Stimulated activated CD4-positive, alpha-beta T cell treated with anti-CD3 and anti-CD28 coated beads, Interleukin-2, amount 100 ng/mL, for 24 hours (primary cell): ENCODE measurements around the gene HPCAL4.

Experiments used
- DNase-seq, 2 donors: peaks; one replicate each; pipeline ENCODE4 v3.0.0-alpha.2; 2020

The HPCAL4 gene

DNA sequence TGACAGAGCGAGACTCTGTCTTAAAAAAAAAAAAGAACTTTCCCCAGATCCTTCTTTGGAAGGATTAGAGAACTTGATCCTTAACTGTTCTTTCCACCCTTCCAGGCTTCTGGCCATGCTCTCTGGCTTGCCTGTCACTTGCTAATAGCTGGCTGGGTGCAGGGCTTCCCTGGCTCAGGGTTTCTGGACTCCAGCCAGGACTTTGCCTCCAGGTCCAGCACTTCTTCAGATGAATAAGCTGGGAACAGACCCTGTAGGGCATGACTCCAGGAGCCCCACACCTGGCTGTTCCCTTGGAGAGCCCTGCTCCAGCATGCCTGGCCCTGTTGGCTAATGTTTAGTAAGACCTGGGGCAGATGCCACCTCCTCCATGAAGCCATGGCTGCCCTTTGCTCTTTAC lies 16.0 kb downstream of the HPCAL4 start:
- DNase-seq, result no peak

GRCh38 chr1:39673215-39673614 lies 18.0 kb downstream of the HPCAL4 start:
- no peak for DNase-seq

DNA sequence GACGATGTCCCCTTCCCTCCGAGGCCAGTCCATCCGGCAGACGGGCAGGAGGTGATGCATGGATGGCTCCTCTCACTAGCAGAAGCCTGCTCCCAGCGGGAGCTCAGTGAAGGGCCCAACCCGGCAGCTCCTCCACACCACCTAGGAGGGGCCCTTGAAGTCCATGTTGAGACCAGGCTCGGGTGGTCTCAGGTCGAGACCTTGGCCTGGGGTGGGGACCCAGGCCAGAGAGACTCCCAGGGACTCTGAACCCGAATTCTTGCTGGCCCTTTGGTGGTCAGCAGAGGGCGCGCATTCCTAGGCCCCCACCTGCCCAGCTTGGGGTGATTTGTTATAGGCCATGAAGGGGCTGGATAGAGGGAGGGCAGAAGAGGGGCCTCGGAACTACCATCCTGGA lies 18.7 kb downstream of the HPCAL4 start:
- DNase-seq, result peak in 1 of 2 donors; percentile 31

- DNase-seq, result peak; percentile 35 to 46
Observed at GRCh38 chr1:39671793-39672550, 19.3 kb downstream of the HPCAL4 start, which contains the start of gene NT5C1A. Gene NT5C1A, minus strand, starts transcription at chr1:39672107. Its CDS starts 69 bp downstream, at chr1:39672038.

DNA sequence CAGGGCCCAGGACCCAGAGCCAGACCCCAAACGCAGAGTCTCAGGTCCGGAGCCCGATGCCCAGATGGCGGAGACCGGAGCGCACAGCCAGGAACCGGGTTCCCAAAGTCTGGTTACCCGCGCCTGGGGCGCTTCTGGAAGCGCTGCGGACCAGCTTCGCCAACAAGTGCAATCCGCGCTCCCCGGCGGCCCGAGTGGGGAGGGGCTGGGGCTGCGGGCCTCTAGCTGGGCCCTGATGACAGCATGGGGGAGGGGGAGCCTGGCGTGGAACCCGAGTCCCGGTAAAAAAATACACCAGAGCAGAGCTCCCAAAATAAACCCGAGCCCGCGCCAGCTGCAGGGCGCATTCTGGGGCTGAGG lies 19.8 kb downstream of the HPCAL4 start:
- DNase-seq, result peak in 1 of 2 donors; percentile 24

DNA sequence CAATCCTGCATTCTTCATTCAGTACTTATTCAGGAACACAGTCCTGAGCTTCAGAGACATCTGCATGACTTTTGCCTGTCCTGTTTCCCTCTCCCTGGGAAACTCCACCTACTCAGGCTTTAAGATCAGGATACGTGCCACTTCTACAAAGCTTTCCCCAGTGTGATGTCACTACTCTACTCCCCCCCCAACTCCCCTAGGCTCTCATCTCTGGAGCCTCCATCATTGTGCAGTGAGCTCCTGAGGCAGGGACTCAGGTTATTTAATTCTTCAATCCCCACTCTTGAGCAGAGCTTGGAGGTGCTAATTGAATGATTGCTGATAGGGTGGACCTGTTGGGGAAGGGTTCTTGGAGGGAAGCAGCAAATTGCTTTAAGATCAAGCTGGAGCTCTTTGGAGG lies 20.5 kb downstream of the HPCAL4 start:
- no peak for DNase-seq

DNA sequence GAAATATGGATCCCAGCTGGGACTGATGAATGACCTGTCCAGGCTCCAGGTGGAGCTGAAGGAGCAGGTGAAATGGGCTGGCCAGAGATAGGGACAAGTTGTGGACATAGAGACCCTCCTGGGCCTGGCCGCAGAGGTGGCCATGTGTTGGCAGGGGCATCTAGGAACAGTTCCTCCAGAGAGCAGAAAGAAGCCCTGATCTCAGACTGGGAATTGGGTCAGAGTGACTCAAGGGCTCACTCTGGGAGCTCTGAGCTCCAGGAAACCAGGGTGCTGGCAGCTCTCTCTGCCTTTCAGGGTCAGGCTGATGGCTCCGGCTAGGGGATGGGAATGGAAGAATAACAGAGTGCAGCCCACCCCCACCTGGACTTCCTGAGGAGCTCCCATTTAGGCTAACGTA lies 22.3 kb downstream of the HPCAL4 start:
- no peak for DNase-seq

DNA sequence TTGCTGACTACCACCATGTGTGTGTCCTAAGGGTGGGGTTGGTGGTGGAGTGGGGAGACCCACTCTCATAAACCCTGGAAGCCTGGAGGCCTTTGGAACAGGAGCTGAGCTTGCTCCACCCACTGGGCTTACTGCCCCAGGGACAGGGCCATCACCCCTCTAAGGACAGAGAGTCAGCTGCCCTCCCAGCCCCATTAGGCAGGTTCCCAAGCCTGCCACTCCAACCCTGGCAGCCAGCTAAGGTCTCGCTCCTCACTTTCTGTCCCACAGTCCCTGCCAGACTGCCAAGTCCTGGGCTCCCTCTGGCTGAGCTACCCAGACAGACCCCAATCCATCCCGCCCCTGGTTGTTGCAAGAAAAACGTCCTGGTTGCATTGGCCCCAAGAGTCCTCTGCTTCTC lies 23.1 kb downstream of the HPCAL4 start:
- DNase-seq, result no peak

DNA sequence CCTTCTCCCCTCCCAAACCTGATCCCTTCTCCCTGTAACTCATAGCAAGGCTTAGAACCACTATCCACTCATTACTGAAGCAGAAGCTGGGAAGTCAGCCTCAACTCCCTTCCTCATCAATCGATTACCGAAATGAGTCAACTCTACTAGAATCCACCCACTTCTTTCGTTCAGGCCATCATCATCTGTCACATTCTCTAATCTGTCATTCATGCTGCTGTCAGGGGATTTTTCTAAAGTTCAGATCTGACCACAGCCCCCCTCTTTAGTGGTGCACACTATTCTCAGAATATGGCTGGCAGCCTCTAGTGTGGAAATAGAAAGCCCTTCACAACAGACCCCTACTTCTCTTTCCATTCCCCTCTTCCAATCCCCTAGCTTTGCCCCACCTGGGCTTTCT lies 24.5 kb downstream of the HPCAL4 start:
- peak; percentile 26 to 59 for DNase-seq

- no peak for DNase-seq
Observed at GRCh38 chr1:39663559-39663958, 27.7 kb downstream of the HPCAL4 start.

GRCh38 chr1:39662861-39663260 lies 28.4 kb downstream of the HPCAL4 start:
- no peak for DNase-seq

DNA sequence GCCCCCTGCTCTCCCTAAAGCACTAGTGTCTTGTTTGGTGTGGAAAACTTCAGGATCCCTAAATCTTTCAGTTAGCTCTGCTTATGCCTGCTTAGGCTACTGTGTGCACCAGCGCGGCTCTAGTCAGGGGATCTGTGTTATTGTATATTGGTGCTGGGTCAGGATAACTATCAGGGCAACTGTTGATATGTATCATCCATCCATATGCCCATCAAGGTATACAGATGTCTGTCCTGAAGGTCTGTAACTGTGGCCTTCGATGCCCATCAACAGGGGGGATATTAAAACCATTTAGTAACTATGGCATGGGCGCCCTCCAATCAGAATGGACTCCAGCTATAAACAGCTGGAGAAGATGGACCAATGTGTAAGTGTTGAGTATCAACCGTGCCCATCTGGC lies 31.7 kb downstream of the HPCAL4 start:
- no peak for DNase-seq

GRCh38 chr1:39659110-39659509 lies 32.1 kb downstream of the HPCAL4 start:
- DNase-seq, result no peak

GRCh38 chr1:39657923-39658485 lies 33.2 kb downstream of the HPCAL4 start:
- DNase-seq, result peak; percentile 71 to 78

DNA sequence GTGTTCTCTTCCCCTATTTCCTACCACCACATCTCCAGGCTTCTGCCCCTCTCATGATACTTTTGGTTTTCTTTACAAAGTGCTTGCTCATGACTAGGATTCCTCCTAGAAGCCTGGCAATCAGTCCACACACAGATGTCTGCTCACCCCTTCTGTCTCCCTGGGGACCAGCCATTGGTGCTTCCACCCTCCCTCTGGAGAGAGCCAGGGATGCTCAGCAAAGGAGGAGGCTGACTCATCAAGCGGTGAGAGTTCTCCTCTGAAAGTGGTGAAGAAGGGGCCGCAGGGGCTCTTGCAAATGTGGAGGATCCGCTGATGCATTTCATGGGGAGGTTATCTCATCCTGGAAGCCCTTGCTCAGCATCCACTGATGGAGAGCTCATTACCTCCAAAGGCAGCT lies 33.8 kb downstream of the HPCAL4 start:
- DNase-seq, result no peak

DNA sequence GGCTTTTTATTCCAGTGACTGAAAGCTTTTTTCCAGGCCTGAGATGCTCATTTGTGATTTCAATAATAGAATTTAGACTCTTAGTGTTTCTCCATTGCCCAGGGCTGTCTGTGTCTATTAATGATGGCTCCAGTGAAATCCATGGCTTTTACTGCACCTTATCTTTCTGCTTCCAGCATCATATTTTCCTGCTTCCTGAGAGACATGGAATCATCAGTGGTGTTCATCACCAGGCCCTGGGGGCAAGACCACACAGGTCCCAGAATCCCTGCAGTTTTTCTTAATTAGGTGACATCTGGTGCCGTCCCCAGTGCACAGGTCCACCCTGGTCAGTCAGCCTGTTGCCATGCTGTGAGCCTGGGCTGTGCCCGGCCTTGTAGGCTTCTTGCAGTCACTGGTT lies 34.8 kb downstream of the HPCAL4 start:
- DNase-seq, result no peak

GRCh38 chr1:39655578-39656268 lies 35.5 kb downstream of the HPCAL4 start:
- DNase-seq, result no peak

GRCh38 chr1:39654291-39654690 lies 36.9 kb downstream of the HPCAL4 start:
- no peak for DNase-seq

GRCh38 chr1:39653546-39654031 lies 37.6 kb downstream of the HPCAL4 start:
- DNase-seq, result peak; percentile 78 to 79

DNA sequence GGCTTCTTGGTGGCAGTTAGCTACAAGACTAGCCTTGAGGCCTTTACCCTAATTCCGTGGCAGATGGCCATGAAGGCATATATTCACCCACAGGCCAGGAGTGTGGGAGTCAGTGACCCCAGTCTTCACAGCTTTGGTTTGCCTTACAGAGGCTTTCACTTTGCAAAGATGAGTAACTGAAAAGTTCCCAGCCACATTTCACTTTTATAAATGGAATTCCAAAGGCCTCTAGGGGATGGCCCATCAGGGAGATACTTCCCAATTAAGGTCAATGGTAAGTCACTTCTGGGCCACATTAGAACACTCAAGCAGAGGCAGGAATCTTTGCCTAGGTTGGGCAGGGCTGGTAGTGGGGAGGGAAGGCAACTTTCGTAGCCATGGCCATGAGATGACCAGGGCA lies 38.7 kb downstream of the HPCAL4 start:
- no peak for DNase-seq

GRCh38 chr1:39652105-39652504 lies 39.1 kb downstream of the HPCAL4 start:
- DNase-seq, result no peak

GRCh38 chr1:39650431-39650830 lies 40.8 kb downstream of the HPCAL4 start:
- DNase-seq, result no peak

DNA sequence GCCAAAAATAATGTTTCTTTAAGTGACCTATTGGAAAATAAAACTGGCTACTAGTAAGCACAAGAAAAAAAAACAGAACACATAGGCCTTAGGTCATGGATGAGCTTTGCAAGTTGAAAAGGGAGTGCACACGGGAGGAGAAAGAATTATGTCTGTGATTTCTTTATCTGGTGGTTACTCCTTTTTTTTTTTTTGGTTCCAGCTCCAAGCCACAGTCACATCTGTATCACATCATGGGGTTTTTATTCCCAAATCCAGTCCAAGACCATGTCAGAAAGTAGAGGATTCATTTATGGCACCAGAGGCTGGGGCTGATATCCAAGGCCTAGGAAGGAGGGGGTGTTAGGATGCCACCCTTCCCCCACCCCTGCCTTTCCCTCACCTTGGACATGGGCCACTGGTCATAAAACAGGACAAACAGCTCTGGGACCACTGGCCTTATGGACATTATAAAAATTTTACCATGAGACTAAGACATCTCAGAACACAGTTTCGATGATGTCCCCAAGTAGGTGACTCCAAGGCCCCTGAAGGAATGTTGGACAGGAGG lies 41.5 kb downstream of the HPCAL4 start:
- no peak for DNase-seq

DNA sequence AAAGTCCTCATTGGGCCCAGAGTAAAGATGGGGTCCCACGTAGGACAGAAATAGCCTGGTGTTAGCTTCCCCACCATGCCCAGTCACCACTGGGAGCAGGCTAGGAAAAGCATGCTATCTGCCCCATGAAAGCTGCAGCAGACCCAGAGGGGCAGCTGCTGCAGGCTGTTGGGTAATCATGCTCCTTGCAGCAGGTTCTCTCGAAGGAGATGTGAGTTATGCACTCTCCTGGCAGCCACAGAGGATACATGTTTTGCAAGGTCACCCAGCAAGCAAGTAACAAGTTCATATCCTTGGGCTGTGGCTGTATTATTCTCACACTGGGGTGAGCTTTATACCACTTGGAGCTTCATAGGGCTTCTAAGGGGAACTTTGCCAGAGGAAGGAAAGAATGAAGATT lies 42.7 kb downstream of the HPCAL4 start:
- DNase-seq, result no peak
